HL-60 (cell line): Measurements from ENCODE around the gene FLRT2.

Experiments
- DNase-seq, 2 experiments: peaks; one replicate each; pipeline ENCODE4 v3.0.0-alpha.2; 2010 to 2020; ENCODE audit warnings: low read depth in 1 of 2, low spot score in 1 of 2
- H3K27ac ChIP-seq: fragments of 250-450 bp; sonication (Bioruptor Pico); replicated peaks from 2 replicates; pipeline ENCODE4 v1.5.1; 2020; ENCODE audit warnings: mild to moderate bottlenecking, moderate library complexity
- H3K27me3 ChIP-seq: fragments of 250-450 bp; sonication (Bioruptor Pico); 2 replicates; pipeline ENCODE4 v1.5.1; 2021; ENCODE audit warnings: mild to moderate bottlenecking, moderate library complexity; ENCODE audit not compliant: insufficient read depth, poor library complexity, severe bottlenecking
- H3K4me3 ChIP-seq: replicated peaks from 2 replicates; pipeline ENCODE4 v1.5.1; 2011; ENCODE audit warnings: mild to moderate bottlenecking, control low read depth, low read length; ENCODE audit not compliant: insufficient read depth
- CTCF ChIP-seq: IDR thresholded peaks from one replicate; pipeline ENCODE4 v1.5.1; 2011; ENCODE audit warnings: low read length, control low read depth, inconsistent platforms; ENCODE audit not compliant: insufficient read depth
- GABPA ChIP-seq: IDR thresholded peaks from 2 replicates; pipeline ENCODE4 v1.6.1; 2012; ENCODE audit warnings: low read depth
- POLR2AphosphoS5 ChIP-seq: IDR thresholded peaks from 2 replicates; pipeline ENCODE4 v1.6.1; 2012; ENCODE audit warnings: low read depth
- REST ChIP-seq: IDR thresholded peaks from 2 replicates; pipeline ENCODE4 v1.6.1; 2012; ENCODE audit warnings: low read depth; ENCODE audit not compliant: insufficient replicate concordance
- SPI1 ChIP-seq: IDR thresholded peaks from 2 replicates; pipeline ENCODE4 v1.6.1; 2012; ENCODE audit warnings: low read depth, mild to moderate bottlenecking, borderline replicate concordance

The FLRT2 gene

DNA sequence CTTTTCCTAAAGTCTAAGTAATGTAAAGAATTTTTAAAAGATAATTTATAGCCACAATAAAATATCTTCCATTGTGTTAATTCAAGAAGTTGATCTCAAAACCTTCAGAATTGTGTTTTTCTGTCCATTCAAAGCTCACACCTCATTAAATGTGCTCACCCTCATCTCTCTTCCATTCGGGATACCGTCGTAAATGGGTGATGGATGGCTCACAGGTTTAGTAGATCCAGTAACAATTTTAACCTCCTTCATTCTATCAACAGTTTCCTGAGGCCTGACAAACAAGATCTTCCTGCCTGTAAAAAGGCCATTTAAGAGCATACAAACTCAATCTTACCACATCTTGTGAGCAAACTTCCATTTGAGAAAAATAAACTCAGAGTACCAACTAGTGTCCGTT is 9.4 kb upstream of the FLRT2 start:
- DNase-seq: no peak
- no peak for TF ChIP-seq GABPA
- TF ChIP-seq CTCF: no peak
- TF ChIP-seq POLR2AphosphoS5: no peak
- TF ChIP-seq SPI1: no peak
- TF ChIP-seq REST: no peak
- Histone ChIP-seq H3K27ac (no peak overlapping the region), H3K4me3 (no peak overlapping the region), H3K27me3 (no peaks in the 10 kb centered on the region)

DNA sequence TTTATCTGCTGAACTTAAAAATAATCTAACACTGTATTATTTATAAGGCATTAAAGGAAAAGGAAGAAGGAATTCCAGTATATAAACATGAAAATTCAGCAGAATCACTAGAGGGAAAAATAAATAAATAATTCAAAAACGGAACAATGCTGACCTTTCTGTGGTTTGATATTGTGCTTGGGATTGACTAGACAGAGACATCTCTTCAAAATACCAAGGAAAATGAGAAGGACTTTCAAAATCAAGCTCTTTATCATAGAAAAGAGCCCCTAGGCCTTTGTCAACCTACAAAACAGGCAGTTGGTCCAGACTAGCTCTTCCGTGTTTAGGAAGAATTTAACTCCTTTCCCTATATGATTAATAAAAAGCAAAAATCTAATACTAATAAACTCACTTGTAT is 6.3 kb upstream of the FLRT2 start:
- no peak overlapping the region for H3K27ac ChIP-seq
- peaks cover 2% of the 10 kb centered on the region for H3K27me3 ChIP-seq
- TF ChIP-seq REST: no peak
- TF ChIP-seq POLR2AphosphoS5: no peak
- TF ChIP-seq SPI1: no peak
- TF ChIP-seq CTCF: no peak
- no peak for TF ChIP-seq GABPA
- H3K4me3 ChIP-seq: no peak overlapping the region
- no peak for DNase-seq

GRCh38 chr14:85527006-85527405 is 2.9 kb upstream of the FLRT2 start:
- TF ChIP-seq GABPA: no peak
- no peak for TF ChIP-seq CTCF
- TF ChIP-seq SPI1: no peak
- TF ChIP-seq POLR2AphosphoS5: no peak
- TF ChIP-seq REST: no peak
- Histone ChIP-seq H3K27me3 (peaks cover 34% of the 10 kb centered on the region), H3K4me3 (no peak overlapping the region), H3K27ac (no peak overlapping the region)
- DNase-seq: no peak
